ENCODE results near the gene KIF26B.

- no peak for TF ChIP-seq CTCF (IDR thresholded peaks at IDR 0.05; ENCODE audit: low read length)
- no peak for TF ChIP-seq EZH2 (optimal IDR thresholded peaks at IDR 0.05; ENCODE audit: low read depth, low read length)
- no peak for TF ChIP-seq EZH2phosphoT487 (IDR thresholded peaks at IDR 0.05; ENCODE audit: low read length)
Measured at GRCh38 chr1:245684571-245684970, 529.8 kb downstream of the KIF26B start.

Data from MM.1S (cell line).